T-helper 1 cell treated with Interleukin-12 subunit alpha and Interleukin-12 subunit beta and Interleukin-4 antibody, amounts not matched to agents 30 ng/mL and 1 ng/mL, for 36 hours (primary cell): ENCODE results near the gene RLIM. TPM values are rescaled to one million over a fixed set of nuclear protein-coding genes. Genes with fewer than 3 reads are reported as not detected.
"Not testable (repeated sequence)": the region's sequence is repeated elsewhere in the genome, so short reads cannot be mapped to it uniquely, and the experiment has no call there.

ENCODE experiments used
- intact Hi-C: fragments of 100-400 bp; cut with micrococcal nuclease; formaldehyde crosslinking; loops from one replicate; pipeline ENCODE4 v1.15.1; 2024
- total RNA-seq: library from RNA; stranded (reverse); gene quantifications from 2 replicates; pipeline ENCODE4 v1.2.3, GENCODE V29; 2022

RLIM gene, protein sequence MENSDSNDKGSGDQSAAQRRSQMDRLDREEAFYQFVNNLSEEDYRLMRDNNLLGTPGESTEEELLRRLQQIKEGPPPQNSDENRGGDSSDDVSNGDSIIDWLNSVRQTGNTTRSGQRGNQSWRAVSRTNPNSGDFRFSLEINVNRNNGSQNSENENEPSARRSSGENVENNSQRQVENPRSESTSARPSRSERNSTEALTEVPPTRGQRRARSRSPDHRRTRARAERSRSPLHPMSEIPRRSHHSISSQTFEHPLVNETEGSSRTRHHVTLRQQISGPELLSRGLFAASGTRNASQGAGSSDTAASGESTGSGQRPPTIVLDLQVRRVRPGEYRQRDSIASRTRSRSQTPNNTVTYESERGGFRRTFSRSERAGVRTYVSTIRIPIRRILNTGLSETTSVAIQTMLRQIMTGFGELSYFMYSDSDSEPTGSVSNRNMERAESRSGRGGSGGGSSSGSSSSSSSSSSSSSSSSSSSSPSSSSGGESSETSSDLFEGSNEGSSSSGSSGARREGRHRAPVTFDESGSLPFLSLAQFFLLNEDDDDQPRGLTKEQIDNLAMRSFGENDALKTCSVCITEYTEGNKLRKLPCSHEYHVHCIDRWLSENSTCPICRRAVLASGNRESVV
- 26.5 and 28.0 TPM in 2 replicates for total RNA-seq

- intact Hi-C loops: loop anchor here (1.0 to 5.0 kb wide), 8 partner anchors 64 to 1813 kb away; partner anchors contain the start of genes MAGEE1, NAP1L2, PBDC1 and UPRT
Measured at GRCh38 chrX:74614093-74614909, at the start of gene RLIM. Gene RLIM (minus strand): TSS chrX:74614624. CDS start chrX:74595977, 18,647 bp downstream.

GRCh38 chrX:74656079-74656745 is 41.8 kb upstream of the RLIM start:
- intact Hi-C loops: no loop called here

GRCh38 chrX:74654953-74655352 is 40.5 kb upstream of the RLIM start:
- intact Hi-C loops: not testable (repeated sequence)

DNA sequence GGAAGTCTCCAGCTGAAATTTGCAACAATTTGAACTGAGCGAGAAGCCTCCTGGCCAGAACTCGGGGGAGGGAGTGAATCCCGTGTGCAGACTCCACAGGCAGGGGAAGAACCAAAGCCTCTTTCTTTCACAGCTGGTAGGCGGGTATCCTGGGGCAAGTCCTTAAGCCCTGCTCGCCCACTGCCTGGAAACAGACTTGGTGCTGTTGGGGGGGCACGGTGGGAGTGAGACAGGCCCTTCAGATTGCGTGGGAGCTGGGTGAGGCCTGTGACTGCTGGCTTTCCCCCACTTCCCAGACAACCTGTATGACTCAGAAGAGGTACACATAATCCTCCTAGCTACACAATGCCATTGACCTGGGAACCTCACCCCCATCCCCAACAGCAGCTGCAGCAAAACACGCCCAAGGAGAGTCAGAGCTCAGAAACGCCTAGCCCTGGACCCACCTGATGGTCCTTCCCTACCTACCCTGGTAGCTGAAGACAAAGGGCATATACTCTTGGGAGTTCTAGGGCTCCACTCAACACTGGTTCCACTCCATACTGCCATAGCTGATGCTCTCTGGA is 22.4 kb upstream of the RLIM start:
- intact Hi-C loops: no loop called here

DNA sequence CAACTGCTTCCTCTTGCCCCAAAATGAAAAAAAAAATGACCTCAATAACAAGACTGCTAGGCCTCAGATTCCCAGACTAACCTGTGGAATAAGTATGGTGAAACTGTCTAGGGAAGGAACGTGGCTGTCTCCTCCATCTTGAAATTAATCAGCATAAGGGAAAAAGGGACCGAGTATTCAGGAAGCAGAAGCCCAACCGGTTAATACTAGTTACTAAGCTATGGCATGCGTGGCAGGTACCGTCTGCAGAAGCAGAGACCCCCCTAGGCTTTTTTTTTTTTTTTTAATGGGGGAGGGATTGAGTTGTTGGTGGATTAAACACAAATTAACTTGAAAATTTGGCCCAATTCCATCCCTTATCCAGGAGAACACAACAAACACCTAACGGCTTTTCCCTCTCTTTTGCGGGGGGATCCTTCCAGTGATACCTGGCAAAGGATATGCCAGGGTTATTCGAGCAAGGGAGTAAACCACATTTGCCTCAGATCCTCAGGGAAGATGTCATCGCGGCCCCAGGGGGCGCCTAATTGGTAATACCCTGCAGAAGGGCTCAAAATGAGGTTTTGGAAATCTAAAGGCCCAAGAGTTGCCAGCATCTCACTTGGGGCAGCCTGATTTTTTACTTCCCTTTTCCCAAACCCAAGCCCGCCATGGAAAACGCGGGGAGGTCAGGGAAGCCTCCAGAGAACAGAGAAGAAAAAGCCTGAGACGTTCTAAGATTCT is 893 bp downstream of the RLIM start:
- intact Hi-C loops: loop anchor here (1.0 to 5.0 kb wide), 10 partner anchors 63 to 1814 kb away; partner anchors contain the start of genes MAGEE1, NAP1L2, NEXMIF and PBDC1

DNA sequence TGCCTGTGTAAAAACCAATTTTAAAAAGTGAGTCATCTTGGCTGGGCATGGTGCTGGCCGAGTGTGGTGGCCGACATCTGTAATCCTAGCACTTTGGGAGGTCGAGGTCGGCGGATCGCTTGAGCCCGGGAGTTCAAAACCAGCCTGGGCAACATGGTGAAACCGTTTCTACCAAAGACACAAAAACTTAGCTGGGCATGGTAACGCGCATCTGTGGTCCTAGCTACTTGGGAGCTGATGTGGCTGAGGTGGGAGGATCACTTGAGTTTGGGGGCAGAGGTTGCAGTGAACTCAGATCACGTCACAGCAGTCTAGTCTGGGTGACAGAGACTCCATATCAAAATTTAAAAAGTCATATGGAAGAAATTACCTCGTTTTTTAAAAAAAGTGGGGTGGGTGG is 7.6 kb downstream of the RLIM start:
- intact Hi-C loops: no loop called here

DNA sequence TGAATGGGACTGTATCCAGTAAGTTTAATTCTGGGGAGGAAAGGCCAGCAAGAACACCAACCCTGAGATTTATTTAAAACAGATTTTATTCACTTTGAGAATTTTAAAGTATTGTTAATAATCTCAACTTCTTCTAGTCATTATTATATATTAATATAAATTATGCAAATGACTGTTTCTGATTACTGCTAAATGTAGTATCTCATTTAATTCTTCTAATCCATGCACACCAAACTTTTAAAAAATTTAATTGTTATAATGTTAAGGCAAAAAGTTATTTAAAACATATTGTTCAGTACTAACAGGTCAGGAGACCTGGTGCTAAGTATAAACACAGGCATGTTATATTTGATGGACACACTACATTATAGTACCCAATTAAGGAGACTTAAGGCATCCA is 8.1 kb downstream of the RLIM start:
- intact Hi-C loops: no loop called here

GRCh38 chrX:74603040-74603439 is 11.4 kb downstream of the RLIM start:
- intact Hi-C loops: no loop called here

DNA sequence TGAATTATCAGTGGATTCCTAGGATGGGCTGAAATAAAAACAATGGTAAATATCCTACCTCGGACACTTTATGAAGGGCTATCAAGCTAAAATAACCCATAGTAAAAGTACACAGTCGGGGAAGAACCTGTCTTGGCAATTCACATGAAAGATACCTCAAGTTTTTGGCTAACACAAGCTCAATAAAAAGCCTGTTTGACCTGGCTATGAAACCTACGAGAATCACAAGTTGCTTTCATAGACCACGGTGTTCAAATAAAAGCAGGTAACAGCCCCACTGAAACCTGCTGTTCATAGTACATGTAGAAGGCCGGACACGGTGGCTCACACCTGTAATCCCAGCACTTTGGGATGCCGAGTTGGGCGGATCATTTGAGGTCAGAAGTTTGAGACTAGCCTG is 12.3 kb downstream of the RLIM start:
- intact Hi-C loops: no loop called here

DNA sequence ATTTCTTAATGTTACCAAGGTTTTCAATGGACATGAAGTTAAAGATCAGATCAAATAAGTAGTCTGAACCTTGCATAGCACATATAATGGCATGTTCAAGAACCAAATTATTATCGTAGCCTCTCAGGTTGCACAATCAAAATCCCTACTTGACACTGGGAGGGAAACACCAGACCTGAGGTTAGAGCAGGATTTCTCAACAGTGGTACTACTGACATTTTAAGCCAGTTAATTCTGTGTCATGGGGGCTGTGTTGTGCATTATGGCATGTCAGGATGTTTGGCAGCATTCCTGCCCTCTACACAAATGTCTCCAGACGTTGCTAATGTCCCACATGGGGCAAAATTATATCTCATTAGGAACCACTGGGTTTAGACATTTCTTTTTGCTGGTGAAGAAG is 20.8 kb downstream of the RLIM start:
- intact Hi-C loops: no loop called here

DNA sequence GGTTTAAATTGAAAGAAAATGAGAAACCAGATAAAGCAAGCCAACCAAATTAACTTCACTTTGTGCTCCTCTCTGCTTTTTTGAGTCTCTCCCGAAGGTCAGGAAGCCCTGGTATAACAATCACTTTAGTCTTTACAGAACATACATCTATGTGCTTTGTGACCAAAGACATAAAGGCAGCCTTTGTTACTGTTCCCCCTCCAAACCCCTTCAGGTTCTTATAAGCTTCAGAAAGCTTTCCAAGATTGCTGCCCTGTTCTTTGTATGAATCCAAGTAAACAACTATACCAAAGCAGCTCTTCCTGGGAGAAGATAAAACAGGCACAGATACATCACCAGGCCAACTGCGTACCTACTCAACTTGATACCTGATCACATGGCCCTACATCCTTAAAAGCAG is 28.7 kb downstream of the RLIM start:
- intact Hi-C loops: no loop called here

GRCh38 chrX:74579597-74580198 is 34.7 kb downstream of the RLIM start:
- intact Hi-C loops: no loop called here

GRCh38 chrX:74578137-74578536 is 36.3 kb downstream of the RLIM start:
- intact Hi-C loops: no loop called here

DNA sequence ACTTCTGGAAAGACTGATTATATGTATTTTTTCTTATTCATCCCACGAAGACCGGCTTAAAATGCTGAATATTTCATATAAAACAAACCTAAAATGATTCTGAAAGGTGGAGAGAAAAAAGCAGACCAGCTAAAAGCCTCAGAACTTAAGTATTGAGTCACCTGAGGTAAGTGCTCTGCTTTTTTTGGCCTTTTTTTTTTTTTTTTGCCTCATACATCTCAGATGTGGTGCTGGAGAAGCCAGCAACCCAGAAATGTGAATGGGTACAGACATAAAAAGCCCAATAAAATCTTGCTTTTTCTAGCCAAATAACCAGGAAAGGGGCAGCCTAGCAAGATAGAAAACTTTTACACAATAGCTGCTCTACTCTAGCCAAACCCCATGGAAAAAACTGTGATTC is 57.0 kb downstream of the RLIM start:
- intact Hi-C loops: no loop called here

GRCh38 chrX:74551934-74552333 is 62.5 kb downstream of the RLIM start:
- intact Hi-C loops: loop anchor here (2.0 kb wide), 1 partner anchor 259 kb away; no protein-coding TSS in a partner anchor

- intact Hi-C loops: loop anchor here (1.0 to 2.0 kb wide), 8 partner anchors 14 to 1054 kb away; partner anchors contain the start of gene RLIM
Measured at GRCh38 chrX:74550295-74550802, 64.1 kb downstream of the RLIM start.

DNA sequence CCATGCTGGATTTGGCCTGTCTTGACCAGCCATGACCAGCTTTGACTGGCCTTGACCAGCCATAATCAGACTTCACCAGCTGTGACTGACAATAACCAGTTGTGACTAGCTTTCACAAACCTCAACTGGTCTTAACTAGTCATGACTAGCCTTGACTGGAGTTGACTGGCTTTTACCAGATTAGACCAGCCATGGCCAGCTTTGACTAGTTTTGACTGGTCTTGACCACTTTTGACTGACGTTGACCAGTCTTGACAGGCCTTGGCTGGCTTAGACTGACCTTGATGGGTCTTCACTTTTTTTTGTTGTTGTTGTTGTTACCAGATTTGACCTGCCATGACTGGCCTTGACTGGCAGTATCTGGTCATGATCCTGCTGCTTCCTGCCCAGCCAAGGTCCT is 67.4 kb downstream of the RLIM start:
- intact Hi-C loops: no loop called here

DNA sequence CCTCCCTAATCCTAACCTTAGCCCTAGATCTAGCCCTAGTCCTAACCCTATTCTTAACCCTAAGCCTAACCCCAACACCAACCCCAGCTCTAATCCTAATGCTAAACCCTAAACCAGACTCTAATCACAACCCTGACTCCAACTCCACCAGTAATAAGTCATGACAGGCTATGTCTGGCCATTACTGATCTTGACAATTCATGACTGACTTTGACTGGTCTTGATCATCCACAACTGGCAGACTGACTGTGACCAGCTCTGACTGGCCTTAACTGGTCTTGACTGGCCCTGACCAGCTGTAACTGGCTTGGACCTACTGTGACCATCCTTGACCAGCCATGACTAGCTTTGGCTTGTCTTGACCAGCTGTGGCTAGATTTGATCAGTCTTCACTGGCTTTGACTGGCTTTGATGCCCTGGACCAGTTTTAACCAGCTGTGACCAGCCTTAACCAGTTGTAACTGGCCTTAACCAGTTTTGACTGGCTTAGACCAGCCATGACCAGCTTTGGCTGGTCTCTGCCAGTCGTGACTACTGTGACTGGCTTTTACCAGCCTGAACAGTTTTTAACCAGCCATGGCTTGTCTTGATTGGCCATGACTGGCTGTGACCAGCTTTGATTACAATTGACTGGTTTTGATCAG is 68.4 kb downstream of the RLIM start:
- intact Hi-C loops: no loop called here
